ENCODE data around the gene IL36RN.

- TF ChIP-seq, protein P1, sequence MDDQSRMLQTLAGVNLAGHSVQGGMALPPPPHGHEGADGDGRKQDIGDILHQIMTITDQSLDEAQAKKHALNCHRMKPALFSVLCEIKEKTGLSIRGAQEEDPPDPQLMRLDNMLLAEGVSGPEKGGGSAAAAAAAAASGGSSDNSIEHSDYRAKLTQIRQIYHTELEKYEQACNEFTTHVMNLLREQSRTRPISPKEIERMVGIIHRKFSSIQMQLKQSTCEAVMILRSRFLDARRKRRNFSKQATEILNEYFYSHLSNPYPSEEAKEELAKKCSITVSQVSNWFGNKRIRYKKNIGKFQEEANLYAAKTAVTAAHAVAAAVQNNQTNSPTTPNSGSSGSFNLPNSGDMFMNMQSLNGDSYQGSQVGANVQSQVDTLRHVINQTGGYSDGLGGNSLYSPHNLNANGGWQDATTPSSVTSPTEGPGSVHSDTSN (IDR thresholded peaks at IDR 0.05): no peak
- TF ChIP-seq EP300 (IDR thresholded peaks at IDR 0.05; ENCODE audit: borderline replicate concordance in 1 of 2, low read depth in 1 of 2, low read length in 1 of 2): no peak
- TF ChIP-seq YY1 (IDR thresholded peaks at IDR 0.05; ENCODE audit: low read depth): no peak
- no peak for TF ChIP-seq REST (IDR thresholded peaks at IDR 0.05; ENCODE audit: low read depth, low read length)
These were observed 495 bp upstream of the IL36RN start for GRCh38 chr2:113058411-113058994.

Data from SK-N-SH (cell line).